ENCODE measurements around the gene CYP3A4.
"Not testable (repeated sequence)": the region's sequence is repeated elsewhere in the genome, so short reads cannot be mapped to it uniquely, and the experiment has no call there.

- TF ChIP-seq ZNF8 (CRISPR knock-in tag; IDR thresholded peaks at IDR 0.05); RARB (CRISPR knock-in tag; IDR thresholded peaks at IDR 0.05); POU6F1 (CRISPR knock-in tag; IDR thresholded peaks at IDR 0.05; ENCODE audit: borderline replicate concordance, low read depth); BACH2 (CRISPR knock-in tag; IDR thresholded peaks at IDR 0.05; ENCODE audit: borderline replicate concordance); GLIS3 (CRISPR knock-in tag; IDR thresholded peaks at IDR 0.05); ZC3H10 (CRISPR knock-in tag; IDR thresholded peaks at IDR 0.05); CSDC2 (CRISPR knock-in tag; IDR thresholded peaks at IDR 0.05); ARNTL (CRISPR knock-in tag; IDR thresholded peaks at IDR 0.05; ENCODE audit: borderline replicate concordance, low read depth); ZNF565 (CRISPR knock-in tag; conservative IDR thresholded peaks at IDR 0.05; ENCODE audit: low read depth); ZFP3 (CRISPR knock-in tag; IDR thresholded peaks at IDR 0.05); ISL1 (CRISPR knock-in tag; IDR thresholded peaks at IDR 0.05): not testable (repeated sequence)
- TF ChIP-seq, protein P1, sequence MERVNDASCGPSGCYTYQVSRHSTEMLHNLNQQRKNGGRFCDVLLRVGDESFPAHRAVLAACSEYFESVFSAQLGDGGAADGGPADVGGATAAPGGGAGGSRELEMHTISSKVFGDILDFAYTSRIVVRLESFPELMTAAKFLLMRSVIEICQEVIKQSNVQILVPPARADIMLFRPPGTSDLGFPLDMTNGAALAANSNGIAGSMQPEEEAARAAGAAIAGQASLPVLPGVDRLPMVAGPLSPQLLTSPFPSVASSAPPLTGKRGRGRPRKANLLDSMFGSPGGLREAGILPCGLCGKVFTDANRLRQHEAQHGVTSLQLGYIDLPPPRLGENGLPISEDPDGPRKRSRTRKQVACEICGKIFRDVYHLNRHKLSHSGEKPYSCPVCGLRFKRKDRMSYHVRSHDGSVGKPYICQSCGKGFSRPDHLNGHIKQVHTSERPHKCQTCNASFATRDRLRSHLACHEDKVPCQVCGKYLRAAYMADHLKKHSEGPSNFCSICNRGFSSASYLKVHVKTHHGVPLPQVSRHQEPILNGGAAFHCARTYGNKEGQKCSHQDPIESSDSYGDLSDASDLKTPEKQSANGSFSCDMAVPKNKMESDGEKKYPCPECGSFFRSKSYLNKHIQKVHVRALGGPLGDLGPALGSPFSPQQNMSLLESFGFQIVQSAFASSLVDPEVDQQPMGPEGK (CRISPR knock-in tag; IDR thresholded peaks at IDR 0.05; ENCODE audit: borderline replicate concordance): not testable (repeated sequence)
- TF ChIP-seq, protein P2, sequence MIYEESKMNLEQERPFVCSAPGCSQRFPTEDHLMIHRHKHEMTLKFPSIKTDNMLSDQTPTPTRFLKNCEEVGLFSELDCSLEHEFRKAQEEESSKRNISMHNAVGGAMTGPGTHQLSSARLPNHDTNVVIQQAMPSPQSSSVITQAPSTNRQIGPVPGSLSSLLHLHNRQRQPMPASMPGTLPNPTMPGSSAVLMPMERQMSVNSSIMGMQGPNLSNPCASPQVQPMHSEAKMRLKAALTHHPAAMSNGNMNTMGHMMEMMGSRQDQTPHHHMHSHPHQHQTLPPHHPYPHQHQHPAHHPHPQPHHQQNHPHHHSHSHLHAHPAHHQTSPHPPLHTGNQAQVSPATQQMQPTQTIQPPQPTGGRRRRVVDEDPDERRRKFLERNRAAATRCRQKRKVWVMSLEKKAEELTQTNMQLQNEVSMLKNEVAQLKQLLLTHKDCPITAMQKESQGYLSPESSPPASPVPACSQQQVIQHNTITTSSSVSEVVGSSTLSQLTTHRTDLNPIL (CRISPR knock-in tag; IDR thresholded peaks at IDR 0.05; ENCODE audit: low read depth): not testable (repeated sequence)
- TF ChIP-seq, protein P3, sequence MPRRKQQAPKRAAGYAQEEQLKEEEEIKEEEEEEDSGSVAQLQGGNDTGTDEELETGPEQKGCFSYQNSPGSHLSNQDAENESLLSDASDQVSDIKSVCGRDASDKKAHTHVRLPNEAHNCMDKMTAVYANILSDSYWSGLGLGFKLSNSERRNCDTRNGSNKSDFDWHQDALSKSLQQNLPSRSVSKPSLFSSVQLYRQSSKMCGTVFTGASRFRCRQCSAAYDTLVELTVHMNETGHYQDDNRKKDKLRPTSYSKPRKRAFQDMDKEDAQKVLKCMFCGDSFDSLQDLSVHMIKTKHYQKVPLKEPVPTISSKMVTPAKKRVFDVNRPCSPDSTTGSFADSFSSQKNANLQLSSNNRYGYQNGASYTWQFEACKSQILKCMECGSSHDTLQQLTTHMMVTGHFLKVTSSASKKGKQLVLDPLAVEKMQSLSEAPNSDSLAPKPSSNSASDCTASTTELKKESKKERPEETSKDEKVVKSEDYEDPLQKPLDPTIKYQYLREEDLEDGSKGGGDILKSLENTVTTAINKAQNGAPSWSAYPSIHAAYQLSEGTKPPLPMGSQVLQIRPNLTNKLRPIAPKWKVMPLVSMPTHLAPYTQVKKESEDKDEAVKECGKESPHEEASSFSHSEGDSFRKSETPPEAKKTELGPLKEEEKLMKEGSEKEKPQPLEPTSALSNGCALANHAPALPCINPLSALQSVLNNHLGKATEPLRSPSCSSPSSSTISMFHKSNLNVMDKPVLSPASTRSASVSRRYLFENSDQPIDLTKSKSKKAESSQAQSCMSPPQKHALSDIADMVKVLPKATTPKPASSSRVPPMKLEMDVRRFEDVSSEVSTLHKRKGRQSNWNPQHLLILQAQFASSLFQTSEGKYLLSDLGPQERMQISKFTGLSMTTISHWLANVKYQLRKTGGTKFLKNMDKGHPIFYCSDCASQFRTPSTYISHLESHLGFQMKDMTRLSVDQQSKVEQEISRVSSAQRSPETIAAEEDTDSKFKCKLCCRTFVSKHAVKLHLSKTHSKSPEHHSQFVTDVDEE (CRISPR knock-in tag; IDR thresholded peaks at IDR 0.05): not testable (repeated sequence)
These were observed 1.7 kb upstream of the CYP3A4 start for GRCh38 chr7:99785654-99786053.

Data from SK-N-SH treated with all-trans-retinoic acid at 6 μM for 48 hours (cell line).